Adrenal gland (tissue), 12 donors: ENCODE measurements around the gene ABCB11. TPM values are rescaled to one million over a fixed set of nuclear protein-coding genes. Genes with fewer than 3 reads are reported as not detected.
A peak's percentile ranks its signal among the peaks of the same experiment; 100 is the strongest.

ENCODE experiments used
- DNase-seq, 7 donors: peaks; one replicate each; pipeline ENCODE4 v3.0.0-alpha.2; 2019 to 2020
- H3K27ac ChIP-seq, 5 donors: fragments of 200-600 bp; sonication (generic) in 4 of 5; 1 replicate in 3 of 5; 2 replicates in 2 of 5; pipeline versions ENCODE4 v1.5.1 to v1.8.0; 2016 to 2020; ENCODE audit warnings: mild to moderate bottlenecking in 1 of 5
- H3K27me3 ChIP-seq: fragments of 200-600 bp; 2 replicates; pipeline ENCODE4 v1.8.0; 2021
- H3K36me3 ChIP-seq, 2 donors: fragments of 200-600 bp; replicated peaks in 1 of 2; 1 replicate in 1 of 2; 2 replicates in 1 of 2; pipeline versions ENCODE4 v1.5.1 to v1.8.0; 2018 to 2022
- H3K4me1 ChIP-seq, 2 donors: fragments of 200-600 bp; replicated peaks in 1 of 2; 1 replicate in 1 of 2; 2 replicates in 1 of 2; pipeline versions ENCODE4 v1.5.1 to v1.8.0; 2018 to 2021
- H3K4me3 ChIP-seq, 4 donors: fragments of 200-600 bp; sonication (generic) in 3 of 4; one replicate each; pipeline ENCODE4 v1.5.1; 2016 to 2018
- H3K9me3 ChIP-seq, 3 donors: fragments of 200-600 bp; sonication (generic) in 1 of 3; replicated peaks in 1 of 3; 1 replicate in 2 of 3; 2 replicates in 1 of 3; pipeline versions ENCODE4 v1.5.1 to v1.8.0; 2016 to 2021
- CTCF ChIP-seq, 6 experiments: fragments of 450-650 bp in 4 of 6; fragments of 200-600 bp in 2 of 6; sonication (generic) in 1 of 6; IDR thresholded peaks; 1 replicate in 5 of 6; 2 replicates in 1 of 6; pipeline versions ENCODE4 v1.5.1 to v1.8.0; 2016 to 2021; ENCODE audit warnings: antibody characterized with exemption in 6 of 6, mild to moderate bottlenecking in 2 of 6, moderate library complexity in 1 of 6
- POLR2A ChIP-seq, 2 donors: fragments of 450-650 bp; IDR thresholded peaks; one replicate each; pipeline ENCODE4 v1.6.1; 2017; ENCODE audit warnings: antibody characterized with exemption in 2 of 2, mild to moderate bottlenecking in 2 of 2, moderate library complexity in 1 of 2
- WGBS, 4 donors: extraction: QIAGEN DNeasy Blood & Tissue Kit in 2 of 4; methylation state at CpG; one replicate each; pipeline versions ENCODE4 v1.1.5 to v1.1.7; 2013 to 2017; 5-methylcytosine and 5-hydroxymethylcytosine counted together
- intact Hi-C, 2 donors: fragments of 100-400 bp; cut with DNase I; formaldehyde crosslinking; loops; one replicate each; pipeline versions ENCODE4 v1.14.1 to v1.15.0; 2022 to 2023
- polyA plus RNA-seq, 3 donors: library from polyadenylated mRNA; stranded (reverse); fragments of 200-250 nt in 2 of 3; fragments of 350-450 nt in 1 of 3; fragmentation: Illumina TruSeq in 1 of 3; extraction: RNeasy Lipid Tissue Mini Kit (QIAGEN cat#74804) in 1 of 3; gene quantifications; one replicate each; pipeline ENCODE4 v1.2.3, GENCODE V29; 2013 to 2014
- total RNA-seq, 9 donors: library from RNA; depleted of rRNA in 4 of 9; stranded (reverse); fragments of >200 nt in 4 of 9; fragments of 120-200 nt in 1 of 9; fragmentation: NEBNext Ultra II Directional in 1 of 9; extraction: Animal tissue kit (Norgen Biotek cat#: 25700) in 1 of 9; gene quantifications; one replicate each; pipeline versions ENCODE4 v1.1.0 to v1.2.4, GENCODE V29; 2013 to 2023
- donor health status: healthy with polysubstance abuse.
- donor health status: Bipolar disorder and iron deficiency.
- donor health status: DM: yes; HTN: yes; CAD: no.
- donor health status: DM: no; HTN: no; CAD: no.
- donor health status: DM: no; HTN: no; CAD: no.
- donor health status: DM: yes; HTN: yes; CAD: no.

The ABCB11 gene
- total and polyA plus RNA-seq, 12 donors = 0.05 to 1.4 (median 0.31) TPM; not detected in 7

GRCh38 chr2:168964251-168964807, 66.8 kb downstream of the ABCB11 start:
- Histone ChIP-seq H3K27me3 (no peaks in the 10 kb centered on the region), H3K4me1 (no peaks in the 10 kb centered on the region), H3K36me3 (no peaks in the 10 kb centered on the region), H3K9me3 (no peaks in the 10 kb centered on the region), H3K27ac (no peak overlapping the region), H3K4me3 (no peak overlapping the region)
- TF ChIP-seq CTCF (IDR thresholded peaks at IDR 0.05) = no peak
- TF ChIP-seq POLR2A (IDR thresholded peaks at IDR 0.05) = no peak
- no peak for DNase-seq
- intact Hi-C loops = loop anchor here in 1 of 2 donors (5.0 kb wide), 1 partner anchor 178 kb away; no protein-coding TSS in a partner anchor
- WGBS, 4 donors = 89 to 94% (median 90%) methylated on average over 3 of the region's 3 CpGs

GRCh38 chr2:168962636-168963035, 68.5 kb downstream of the ABCB11 start:
- H3K4me3 ChIP-seq = no peak overlapping the region
- H3K36me3 ChIP-seq = no peaks in the 10 kb centered on the region
- WGBS, 4 donors = 78 to 87% (median 83%) methylated on average over 1 of the region's 1 CpG
- H3K27ac ChIP-seq = no peak overlapping the region
- H3K9me3 ChIP-seq = no peaks in the 10 kb centered on the region
- DNase-seq = no peak
- intact Hi-C loops = loop anchor here in 1 of 2 donors (5.0 kb wide), 1 partner anchor 180 kb away; no protein-coding TSS in a partner anchor
- H3K27me3 ChIP-seq = no peaks in the 10 kb centered on the region
- TF ChIP-seq POLR2A (IDR thresholded peaks at IDR 0.05) (no peak), CTCF (IDR thresholded peaks at IDR 0.05) (no peak)
- no peaks in the 10 kb centered on the region for H3K4me1 ChIP-seq

GRCh38 chr2:168961450-168962229, 69.5 kb downstream of the ABCB11 start:
- Histone ChIP-seq H3K4me1 (no peaks in the 10 kb centered on the region), H3K27me3 (no peaks in the 10 kb centered on the region), H3K9me3 (no peaks in the 10 kb centered on the region), H3K36me3 (no peaks in the 10 kb centered on the region), H3K4me3 (no peak overlapping the region), H3K27ac (no peak overlapping the region)
- peak in 6 of 7 donors; percentile 35 to 60 (median 56) for DNase-seq
- intact Hi-C loops = loop anchor here in 1 of 2 donors (5.0 kb wide), 1 partner anchor 181 kb away; no protein-coding TSS in a partner anchor
- TF ChIP-seq CTCF (IDR thresholded peaks at IDR 0.05) (peak; percentile 66 to 88 (median 82)), POLR2A (IDR thresholded peaks at IDR 0.05) (no peak)
- 12 to 15% (median 14%) methylated on average over 5 of the region's 5 CpGs for WGBS, 4 donors

- H3K36me3 ChIP-seq = no peaks in the 10 kb centered on the region
- H3K27me3 ChIP-seq = no peaks in the 10 kb centered on the region
- H3K9me3 ChIP-seq = no peaks in the 10 kb centered on the region
- TF ChIP-seq POLR2A (IDR thresholded peaks at IDR 0.05) (no peak), CTCF (IDR thresholded peaks at IDR 0.05) (no peak)
- H3K4me1 ChIP-seq = no peaks in the 10 kb centered on the region
- no peak for DNase-seq
- no peak overlapping the region for H3K27ac ChIP-seq
- no peak overlapping the region for H3K4me3 ChIP-seq
- 88 to 95% (median 92%) methylated on average over 2 of the region's 2 CpGs for WGBS, 4 donors
- intact Hi-C loops = no loop called here
Observed at GRCh38 chr2:168956392-168956791, 74.7 kb downstream of the ABCB11 start.
